GM15510 (cell line): Measurements from ENCODE around the gene RIT1.

Experiments
- POLR2A ChIP-seq: IDR thresholded peaks from 3 replicates; pipeline ENCODE4 v1.6.1; 2011; ENCODE audit warnings: borderline replicate concordance; ENCODE audit not compliant: insufficient read length; ENCODE audit errors: extremely low read depth

The RIT1 gene, protein sequence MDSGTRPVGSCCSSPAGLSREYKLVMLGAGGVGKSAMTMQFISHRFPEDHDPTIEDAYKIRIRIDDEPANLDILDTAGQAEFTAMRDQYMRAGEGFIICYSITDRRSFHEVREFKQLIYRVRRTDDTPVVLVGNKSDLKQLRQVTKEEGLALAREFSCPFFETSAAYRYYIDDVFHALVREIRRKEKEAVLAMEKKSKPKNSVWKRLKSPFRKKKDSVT

DNA sequence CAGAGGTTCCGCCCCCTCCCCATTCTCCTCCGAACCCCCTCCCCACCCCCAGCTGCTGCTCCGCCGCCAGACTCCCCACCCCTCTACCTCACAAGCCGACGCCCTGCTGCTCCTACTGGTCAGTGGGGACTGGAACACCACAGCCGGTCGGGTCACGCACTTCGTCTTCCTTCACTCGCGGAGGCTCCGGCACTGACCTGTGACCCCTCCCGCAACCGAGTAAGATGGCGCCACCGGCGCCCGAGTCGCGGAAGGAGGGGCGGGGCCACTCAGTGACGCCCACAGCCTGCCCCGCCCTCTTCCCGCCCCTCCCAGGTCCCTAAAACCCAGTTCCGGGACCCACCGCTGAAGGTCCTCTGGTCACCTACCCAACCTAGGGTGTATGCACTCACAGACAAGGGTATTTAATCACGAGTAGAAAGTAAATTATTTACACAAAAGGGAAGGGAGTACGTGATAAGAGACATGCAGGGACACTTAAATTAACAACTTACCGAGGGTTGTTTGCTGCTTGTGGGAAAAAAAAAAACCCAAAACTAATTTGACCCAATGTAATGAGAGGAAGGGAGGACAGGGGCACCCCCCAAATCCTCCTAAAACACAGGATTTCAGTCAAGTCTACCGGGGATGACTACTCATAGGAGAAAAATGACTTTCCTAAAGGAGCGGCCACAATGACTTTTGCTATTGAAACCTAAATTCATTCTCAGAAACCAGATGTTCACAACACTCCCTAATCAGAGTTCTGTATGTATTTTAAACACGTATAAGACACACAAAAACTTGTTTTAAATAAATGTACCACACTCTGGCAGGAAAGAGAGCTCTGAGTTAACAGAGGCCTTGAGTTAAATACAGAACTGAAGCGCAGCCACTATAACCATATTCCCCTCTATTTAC, at the start of gene RIT1:
Gene RIT1, minus strand, starts transcription at position 194 of the 900 bp plus-strand sequence. CDS start 588 bp downstream, outside the sequence.
- TF ChIP-seq POLR2A: peak; percentile 77

- no peak for TF ChIP-seq POLR2A
These were observed 49.1 kb upstream of the RIT1 start for GRCh38 chr1:155960081-155960745.

- no peak for TF ChIP-seq POLR2A
These were observed 46.3 kb upstream of the RIT1 start for GRCh38 chr1:155957411-155957915.

DNA sequence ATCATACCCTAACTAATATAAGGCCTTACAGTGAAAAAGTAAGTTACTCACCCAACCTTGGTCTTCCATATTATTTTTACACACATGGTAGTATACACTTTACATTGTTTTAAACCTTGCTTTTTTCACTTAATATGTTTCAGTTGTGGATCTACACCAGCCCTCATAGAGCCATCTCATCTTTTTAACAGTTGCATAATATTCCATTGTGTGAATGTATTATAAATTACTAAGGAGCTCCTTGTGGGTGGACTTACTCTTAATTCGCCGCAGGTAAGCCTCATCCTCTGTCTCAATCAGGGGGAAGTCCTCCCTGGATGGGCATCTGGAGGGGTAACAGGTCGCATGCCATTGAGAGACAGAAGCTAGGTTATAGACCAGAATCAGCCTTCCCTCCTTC, 43.5 kb upstream of the RIT1 start:
- TF ChIP-seq POLR2A: no peak

DNA sequence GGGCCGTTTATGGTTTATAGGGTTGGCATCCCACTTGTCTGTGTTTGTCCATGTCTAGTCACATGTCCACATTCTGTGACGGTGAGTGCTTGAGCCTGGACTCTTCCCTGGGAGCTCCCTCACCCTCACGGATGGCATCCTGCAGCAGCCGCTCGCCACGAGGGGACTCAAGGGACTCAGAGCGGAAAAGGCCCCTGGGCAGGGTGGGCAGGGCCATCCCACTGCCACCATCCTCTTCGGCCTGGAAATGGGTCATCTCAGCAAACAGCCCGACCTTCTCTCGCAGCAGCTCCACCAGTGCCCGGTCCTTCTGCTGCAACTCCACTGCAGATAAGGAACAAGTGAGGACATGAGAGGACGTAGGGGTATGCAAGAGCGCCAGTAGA, 41.3 kb upstream of the RIT1 start:
- TF ChIP-seq POLR2A: no peak

DNA sequence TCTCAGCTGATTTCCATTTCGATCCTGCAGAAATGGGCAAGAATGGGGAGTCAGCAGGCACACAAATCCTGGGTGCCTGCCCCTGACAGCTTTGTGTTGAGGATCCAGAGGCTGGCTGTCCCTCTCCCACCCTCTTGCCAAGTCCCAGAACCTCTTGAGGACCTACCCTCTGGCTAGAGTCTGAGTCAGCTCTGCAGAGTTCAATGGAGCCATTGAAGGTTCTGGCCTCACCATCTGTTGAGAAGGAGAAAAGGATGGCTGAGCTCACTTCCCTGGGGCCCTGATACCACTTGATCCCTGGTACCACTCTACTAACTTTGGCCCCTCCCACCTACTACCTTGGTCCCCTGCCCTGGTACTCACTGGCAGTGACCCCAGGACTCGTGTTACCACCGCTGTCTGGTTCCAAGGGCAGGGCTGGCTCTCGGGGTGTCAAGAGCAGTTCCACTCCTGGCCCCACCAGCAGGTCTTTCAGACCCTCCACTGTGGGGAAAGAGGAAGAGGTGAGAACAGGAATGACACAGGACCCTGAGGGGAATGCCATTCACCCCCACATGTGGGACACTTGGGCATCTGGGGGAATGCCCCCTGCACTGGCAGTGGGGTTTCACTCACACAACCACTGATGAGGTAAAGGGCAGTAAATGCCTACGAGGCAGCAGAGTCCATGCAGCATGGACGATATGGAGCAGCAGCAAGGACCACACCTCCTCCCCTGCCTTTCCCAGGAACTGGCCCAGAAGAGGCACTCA, 40.8 kb upstream of the RIT1 start:
- no peak for TF ChIP-seq POLR2A

DNA sequence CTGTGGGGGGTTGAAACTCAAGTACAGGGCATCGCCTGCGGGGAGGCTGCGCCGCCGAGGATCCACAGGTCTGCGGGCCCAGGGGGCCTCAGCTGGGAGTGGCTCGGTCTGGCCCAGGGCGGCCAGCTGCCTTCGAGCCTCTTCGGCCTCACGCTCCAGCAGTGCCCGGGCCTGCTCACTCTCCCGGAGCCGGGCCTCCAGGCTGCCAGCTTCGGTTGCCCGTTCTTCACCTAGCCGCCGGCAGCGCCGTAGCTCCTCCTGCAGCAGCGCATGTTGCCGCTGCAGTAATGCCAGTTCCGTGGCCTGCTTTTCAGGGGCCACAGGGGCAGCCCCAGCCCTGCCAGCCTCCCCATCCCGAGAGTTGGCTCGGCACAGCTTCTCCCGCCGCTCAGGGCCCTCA, 39.7 kb upstream of the RIT1 start:
- TF ChIP-seq POLR2A: no peak

DNA sequence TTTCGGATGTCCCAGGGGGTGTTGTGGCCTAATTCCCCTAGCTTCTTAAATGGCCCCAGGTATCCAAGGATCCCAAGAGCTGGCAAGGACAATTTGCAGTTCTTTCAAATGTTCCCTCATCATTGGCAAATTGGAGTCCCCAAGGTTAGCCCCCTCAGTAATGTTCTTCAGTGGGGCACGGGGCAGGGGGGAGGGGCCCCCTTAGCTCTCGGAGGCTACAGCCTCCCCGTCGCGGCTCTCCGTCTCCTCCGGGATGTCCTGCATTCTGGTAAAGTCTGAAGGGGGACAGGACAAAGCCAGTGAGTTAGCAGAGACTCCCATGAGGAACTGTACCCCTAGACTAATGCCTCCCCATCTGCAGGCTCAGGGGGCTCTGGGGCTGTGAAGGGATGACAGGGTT, 36.6 kb upstream of the RIT1 start:
- TF ChIP-seq POLR2A: no peak

DNA sequence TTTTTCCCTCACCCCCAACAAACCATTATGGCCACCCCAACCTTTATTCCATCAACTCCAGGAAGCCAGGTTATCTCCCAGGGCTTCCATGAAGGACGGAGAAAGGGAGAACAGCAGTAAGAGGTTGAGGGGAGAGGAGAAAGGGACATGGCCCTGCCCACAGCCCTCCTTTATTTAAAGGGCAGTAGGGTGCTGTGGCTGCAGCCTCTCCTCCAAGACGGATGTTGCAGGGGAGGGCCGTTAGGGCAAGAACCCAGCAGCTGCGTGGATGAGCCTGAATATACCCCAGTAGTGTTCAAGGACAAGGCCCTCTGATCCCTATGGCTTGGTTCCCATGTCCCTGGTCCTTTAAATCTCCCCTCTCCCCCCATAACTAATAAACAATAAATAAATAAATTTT, 36.1 kb upstream of the RIT1 start:
- no peak for TF ChIP-seq POLR2A

DNA sequence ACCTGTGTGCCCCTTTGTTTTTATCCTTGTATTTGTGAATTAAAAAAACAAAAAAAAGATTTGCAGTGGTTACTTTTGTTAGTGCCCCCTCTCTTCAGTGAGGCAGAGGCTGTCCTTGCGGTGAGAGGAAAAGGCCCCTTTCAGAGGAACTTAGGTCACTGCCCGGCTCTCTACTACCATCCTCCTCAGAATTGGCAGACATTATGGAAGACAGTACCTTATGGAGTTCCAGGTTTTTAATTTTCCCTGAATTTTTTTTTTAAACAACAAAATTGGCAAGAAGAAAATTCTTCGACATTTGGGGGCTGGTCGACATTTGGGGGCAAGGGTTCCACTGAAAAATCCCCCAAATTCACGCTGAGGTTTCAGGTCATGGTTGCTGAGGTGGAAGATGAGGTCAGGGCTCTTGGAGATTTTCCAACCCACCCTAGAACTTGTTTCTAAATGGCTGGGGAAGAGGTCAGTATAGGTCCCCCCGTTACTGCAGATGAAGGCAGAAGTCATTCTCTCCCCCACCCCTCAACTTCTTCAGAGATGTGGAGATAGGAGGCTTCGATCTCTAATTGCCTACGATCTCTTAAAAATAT, 35.6 kb upstream of the RIT1 start:
- TF ChIP-seq POLR2A: no peak

- TF ChIP-seq POLR2A: no peak
These were observed 33.3 kb upstream of the RIT1 start for GRCh38 chr1:155944444-155944799.

DNA sequence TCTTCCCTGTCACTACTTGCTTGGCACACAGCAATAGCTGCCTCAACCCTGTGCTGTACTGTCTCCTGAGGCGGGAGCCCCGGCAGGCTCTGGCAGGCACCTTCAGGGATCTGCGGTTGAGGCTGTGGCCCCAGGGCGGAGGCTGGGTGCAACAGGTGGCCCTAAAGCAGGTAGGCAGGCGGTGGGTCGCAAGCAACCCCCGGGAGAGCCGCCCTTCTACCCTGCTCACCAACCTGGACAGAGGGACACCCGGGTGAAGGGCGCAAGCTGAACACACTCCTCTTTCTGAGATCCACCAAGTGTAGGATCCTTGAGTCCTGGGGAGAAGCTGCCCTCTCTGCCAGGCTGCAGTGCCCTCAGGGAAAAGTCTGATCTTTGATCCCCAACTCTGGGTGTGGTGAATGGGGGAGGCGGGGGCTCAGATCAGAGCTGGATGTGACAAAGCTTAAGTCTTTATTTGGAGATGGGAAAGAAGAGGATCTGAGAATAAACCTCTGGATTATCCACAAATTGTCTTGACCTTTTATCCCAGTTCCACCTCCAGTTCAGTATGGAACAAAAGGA, 31.5 kb upstream of the RIT1 start:
- TF ChIP-seq POLR2A: no peak

DNA sequence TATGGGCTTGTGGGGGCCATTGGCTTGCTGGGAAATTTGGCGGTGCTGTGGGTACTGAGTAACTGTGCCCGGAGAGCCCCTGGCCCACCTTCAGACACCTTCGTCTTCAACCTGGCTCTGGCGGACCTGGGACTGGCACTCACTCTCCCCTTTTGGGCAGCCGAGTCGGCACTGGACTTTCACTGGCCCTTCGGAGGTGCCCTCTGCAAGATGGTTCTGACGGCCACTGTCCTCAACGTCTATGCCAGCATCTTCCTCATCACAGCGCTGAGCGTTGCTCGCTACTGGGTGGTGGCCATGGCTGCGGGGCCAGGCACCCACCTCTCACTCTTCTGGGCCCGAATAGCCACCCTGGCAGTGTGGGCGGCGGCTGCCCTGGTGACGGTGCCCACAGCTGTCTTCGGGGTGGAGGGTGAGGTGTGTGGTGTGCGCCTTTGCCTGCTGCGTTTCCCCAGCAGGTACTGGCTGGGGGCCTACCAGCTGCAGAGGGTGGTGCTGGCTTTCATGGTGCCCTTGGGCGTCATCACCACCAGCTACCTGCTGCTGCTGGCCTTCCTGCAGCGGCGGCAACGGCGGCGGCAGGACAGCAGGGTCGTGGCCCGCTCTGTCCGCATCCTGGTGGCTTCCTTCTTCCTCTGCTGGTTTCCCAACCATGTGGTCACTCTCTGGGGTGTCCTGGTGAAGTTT, 30.8 kb upstream of the RIT1 start:
- TF ChIP-seq POLR2A: no peak
